H1 (cell line): Measurements from ENCODE around the gene GGN.

Experiments used
- CHD1 ChIP-seq: IDR thresholded peaks from 2 replicates; pipeline ENCODE4 v1.6.1; 2012; ENCODE audit warnings: low read depth, low read length, improper control_type of control experiment
- EP300 ChIP-seq, 2 experiments: IDR thresholded peaks; 1 replicate in 1 of 2; 2 replicates in 1 of 2; pipeline ENCODE4 v1.6.1; 2011 to 2012; ENCODE audit warnings: low read depth in 2 of 2, low read length in 2 of 2, mild to moderate bottlenecking in 2 of 2, borderline replicate concordance in 1 of 2, inconsistent platforms in 1 of 2, moderate library complexity in 1 of 2
- HDAC2 ChIP-seq, 2 experiments: fragments of 300-600 bp in 1 of 2; sonication (generic) in 1 of 2; IDR thresholded peaks; 2 replicates each; pipeline ENCODE4 v1.6.1; 2011 to 2012; ENCODE audit warnings: low read depth in 2 of 2, low read length in 2 of 2, mild to moderate bottlenecking in 2 of 2, moderate library complexity in 2 of 2, borderline replicate concordance in 1 of 2, inconsistent platforms in 1 of 2
- KDM1A ChIP-seq: fragments of 200-600, 300-600 bp; sonication (generic); IDR thresholded peaks from 2 replicates; pipeline ENCODE4 v1.7.1; 2016; ENCODE audit warnings: mild to moderate bottlenecking, low read length, borderline replicate concordance
- MAFK ChIP-seq: IDR thresholded peaks from 2 replicates; pipeline ENCODE4 v1.6.1; 2012; ENCODE audit warnings: low read depth, mild to moderate bottlenecking, improper control_type of control experiment, low read length
- PHF8 ChIP-seq: fragments of 200-600 bp; sonication (generic); conservative IDR thresholded peaks from 2 replicates; pipeline ENCODE4 v1.7.1; 2012; ENCODE audit warnings: low read depth, mild to moderate bottlenecking, inconsistent platforms, low read length, moderate library complexity
- POLR2A ChIP-seq, 2 experiments: IDR thresholded peaks; 1 replicate in 1 of 2; 2 replicates in 1 of 2; pipeline ENCODE4 v1.6.1; 2011; ENCODE audit warnings: low read depth in 2 of 2, low read length in 2 of 2, mild to moderate bottlenecking in 2 of 2; ENCODE audit errors: control extremely low read depth in 1 of 2
- RXRA ChIP-seq: IDR thresholded peaks from 2 replicates; pipeline ENCODE4 v1.6.1; 2011; ENCODE audit warnings: low read depth, mild to moderate bottlenecking, low read length, moderate library complexity; ENCODE audit not compliant: insufficient read depth
- SIN3A ChIP-seq, 2 experiments: IDR thresholded peaks in 1 of 2; conservative IDR thresholded peaks in 1 of 2; 2 replicates each; pipeline ENCODE4 v1.6.1; 2011 to 2012; ENCODE audit warnings: low read length in 2 of 2, improper control_type of control experiment in 1 of 2, low read depth in 1 of 2, mild to moderate bottlenecking in 1 of 2
- TEAD4 ChIP-seq: IDR thresholded peaks from 2 replicates; pipeline ENCODE4 v1.6.1; 2012; ENCODE audit warnings: low read depth, low read length, inconsistent platforms, mixed read lengths
- ZNF274 ChIP-seq: IDR thresholded peaks from 2 replicates; pipeline ENCODE4 v1.7.0; 2012; ENCODE audit warnings: low read length, borderline replicate concordance; ENCODE audit errors: extremely low read depth
- TF ChIP-seq, protein P1 (sequence below): IDR thresholded peaks from 2 replicates; pipeline ENCODE4 v1.6.1; 2012; ENCODE audit warnings: inconsistent platforms
- TF ChIP-seq, protein P2 (sequence below), 3 experiments: IDR thresholded peaks; 1 replicate in 2 of 3; 2 replicates in 1 of 3; pipeline versions ENCODE4 v1.5.1 to v1.6.1; 2011; ENCODE audit warnings: low read length in 3 of 3, mild to moderate bottlenecking in 3 of 3, inconsistent platforms in 2 of 3, low read depth in 1 of 3, moderate library complexity in 1 of 3; ENCODE audit not compliant: insufficient read depth in 1 of 3; ENCODE audit errors: control extremely low read depth in 1 of 3

DNA sequence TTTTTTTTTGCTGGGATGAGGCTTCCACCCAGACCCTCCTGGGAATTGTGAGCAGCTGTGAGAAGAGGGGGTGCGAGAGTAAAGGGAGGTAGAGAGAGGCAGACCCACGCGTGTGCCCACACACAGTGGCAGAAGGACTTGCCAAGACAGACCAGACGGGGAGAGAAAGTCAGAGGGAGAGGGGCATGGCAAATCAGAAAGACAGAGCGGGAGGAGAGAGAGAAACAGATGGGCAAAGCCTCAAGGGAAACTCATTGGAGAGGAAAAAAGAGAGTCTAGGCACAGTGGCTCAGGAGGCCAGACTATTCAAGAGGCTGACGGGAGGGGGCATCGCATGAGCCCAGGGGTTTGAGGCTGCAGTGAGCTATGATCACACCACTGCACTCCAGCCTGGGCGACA, 35.2 kb downstream of the GGN start:
- TF ChIP-seq PHF8 (no peak), TEAD4 (no peak), SIN3A (conservative IDR thresholded peaks at IDR 0.05 in 1 of 2, IDR thresholded peaks at IDR 0.05 in 1 of 2; ENCODE audit: low read depth in 1 of 2, low read length in 2 of 2) (no peak), HDAC2 (IDR thresholded peaks at IDR 0.05; ENCODE audit: borderline replicate concordance in 1 of 2, low read depth in 2 of 2, low read length in 2 of 2) (no peak), ZNF274 (no peak), POLR2A (IDR thresholded peaks at IDR 0.05; ENCODE audit: control extremely low read depth in 1 of 2, low read depth in 2 of 2, low read length in 2 of 2) (no peak), RXRA (no peak), KDM1A (no peak), EP300 (IDR thresholded peaks at IDR 0.05; ENCODE audit: borderline replicate concordance in 1 of 2, low read depth in 2 of 2, low read length in 2 of 2) (no peak), MAFK (no peak), CHD1 (no peak)
- TF ChIP-seq, protein P1, sequence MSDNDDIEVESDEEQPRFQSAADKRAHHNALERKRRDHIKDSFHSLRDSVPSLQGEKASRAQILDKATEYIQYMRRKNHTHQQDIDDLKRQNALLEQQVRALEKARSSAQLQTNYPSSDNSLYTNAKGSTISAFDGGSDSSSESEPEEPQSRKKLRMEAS = no peak
- TF ChIP-seq, protein P2, sequence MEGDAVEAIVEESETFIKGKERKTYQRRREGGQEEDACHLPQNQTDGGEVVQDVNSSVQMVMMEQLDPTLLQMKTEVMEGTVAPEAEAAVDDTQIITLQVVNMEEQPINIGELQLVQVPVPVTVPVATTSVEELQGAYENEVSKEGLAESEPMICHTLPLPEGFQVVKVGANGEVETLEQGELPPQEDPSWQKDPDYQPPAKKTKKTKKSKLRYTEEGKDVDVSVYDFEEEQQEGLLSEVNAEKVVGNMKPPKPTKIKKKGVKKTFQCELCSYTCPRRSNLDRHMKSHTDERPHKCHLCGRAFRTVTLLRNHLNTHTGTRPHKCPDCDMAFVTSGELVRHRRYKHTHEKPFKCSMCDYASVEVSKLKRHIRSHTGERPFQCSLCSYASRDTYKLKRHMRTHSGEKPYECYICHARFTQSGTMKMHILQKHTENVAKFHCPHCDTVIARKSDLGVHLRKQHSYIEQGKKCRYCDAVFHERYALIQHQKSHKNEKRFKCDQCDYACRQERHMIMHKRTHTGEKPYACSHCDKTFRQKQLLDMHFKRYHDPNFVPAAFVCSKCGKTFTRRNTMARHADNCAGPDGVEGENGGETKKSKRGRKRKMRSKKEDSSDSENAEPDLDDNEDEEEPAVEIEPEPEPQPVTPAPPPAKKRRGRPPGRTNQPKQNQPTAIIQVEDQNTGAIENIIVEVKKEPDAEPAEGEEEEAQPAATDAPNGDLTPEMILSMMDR (IDR thresholded peaks at IDR 0.05; ENCODE audit: control extremely low read depth in 1 of 3, insufficient read depth in 1 of 3, low read depth in 1 of 3, low read length in 3 of 3) = no peak
